WTC11 (cell line): ENCODE results near the gene SETD1B. TPM values are rescaled to one million over a fixed set of nuclear protein-coding genes. Genes with fewer than 3 reads are reported as not detected.
A peak's percentile ranks its signal among the peaks of the same experiment; 100 is the strongest.

Experiments
- ATAC-seq: fragments of 200-7000 bp; cut with Tn5 transposase; 2 replicates; pipeline ENCODE4 v1.10.0; 2021; ENCODE audit warnings: mild to moderate bottlenecking, moderate library complexity
- CTCF ChIA-PET: fragments of 300-600 bp; sonication (Branson Sonifier 250); formaldehyde crosslinking; loops from one replicate; lab custom pipeline; 2021; ENCODE audit warnings: antibody characterized with exemption; lab: Charles Lee
- POLR2A ChIA-PET: fragments of 350-600 bp; sonication (Branson Sonifier 250); formaldehyde crosslinking; loops from one replicate; lab custom pipeline; 2021; ENCODE audit warnings: antibody characterized with exemption; lab: Charles Lee
- DNase-seq: peaks from one replicate; pipeline ENCODE4 v3.0.0; 2021; ENCODE audit warnings: low spot score
- H3K27ac Mint-ChIP-seq: 2 replicates; pipeline ENCODE4 v1.8.0; 2021; ENCODE audit warnings: mixed read lengths
- H3K27me3 Mint-ChIP-seq: 2 replicates; pipeline ENCODE4 v1.8.0; 2021; ENCODE audit warnings: low read depth, mild to moderate bottlenecking, moderate library complexity, mixed read lengths
- H3K36me3 Mint-ChIP-seq: 2 replicates; pipeline ENCODE4 v1.8.0; 2021; ENCODE audit warnings: mixed read lengths
- H3K4me1 Mint-ChIP-seq: 2 replicates; pipeline ENCODE4 v1.8.0; 2022; ENCODE audit warnings: mixed read lengths
- H3K4me3 Mint-ChIP-seq: 2 replicates; pipeline ENCODE4 v1.8.0; 2021; ENCODE audit warnings: mild to moderate bottlenecking, moderate library complexity, mixed read lengths
- H3K9me3 Mint-ChIP-seq: 2 replicates; pipeline ENCODE4 v1.8.0; 2021; ENCODE audit warnings: mixed read lengths
- AR ChIP-seq: fragments of 250-450 bp; sonication (Bioruptor Pico); IDR thresholded peaks from 2 replicates; pipeline ENCODE4 v1.9.0; 2021; ENCODE audit warnings: mild to moderate bottlenecking
- CBFB ChIP-seq: sonication (generic); formaldehyde crosslinking; IDR thresholded peaks from 2 replicates; pipeline ENCODE4 v1.8.1; 2022; ENCODE audit warnings: mild to moderate bottlenecking, low read depth, missing genetic modification reagents
- E2F5 ChIP-seq: sonication (generic); formaldehyde crosslinking; IDR thresholded peaks from 2 replicates; pipeline ENCODE4 v1.8.1; 2022; ENCODE audit warnings: mild to moderate bottlenecking, moderate library complexity, missing genetic modification reagents
- FOXK1 ChIP-seq: sonication (generic); formaldehyde crosslinking; IDR thresholded peaks from 2 replicates; pipeline ENCODE4 v1.8.0; 2022; ENCODE audit warnings: mild to moderate bottlenecking, moderate library complexity, missing genetic modification reagents
- GTF2I ChIP-seq: fragments of 250-450 bp; sonication (Bioruptor Pico); conservative IDR thresholded peaks from 2 replicates; pipeline ENCODE4 v1.4.0; 2021; ENCODE audit warnings: mild to moderate bottlenecking
- IRF2 ChIP-seq: sonication (generic); formaldehyde crosslinking; IDR thresholded peaks from 2 replicates; pipeline ENCODE4 v1.8.0; 2022; ENCODE audit warnings: low read depth, missing genetic modification reagents, borderline replicate concordance
- NFE2L1 ChIP-seq: sonication (generic); formaldehyde crosslinking; IDR thresholded peaks from 2 replicates; pipeline ENCODE4 v1.8.1; 2023; ENCODE audit warnings: missing genetic modification reagents
- NFYB ChIP-seq: sonication (generic); formaldehyde crosslinking; conservative IDR thresholded peaks from 2 replicates; pipeline ENCODE4 v1.8.0; 2022; ENCODE audit warnings: low read depth, missing genetic modification reagents
- NR1H2 ChIP-seq: sonication (generic); formaldehyde crosslinking; IDR thresholded peaks from 2 replicates; pipeline ENCODE4 v1.9.0; 2021; ENCODE audit warnings: mild to moderate bottlenecking, moderate library complexity, missing genetic modification reagents
- NR2C2 ChIP-seq: sonication (generic); formaldehyde crosslinking; IDR thresholded peaks from 2 replicates; pipeline ENCODE4 v1.8.0; 2022; ENCODE audit warnings: mild to moderate bottlenecking, missing genetic modification reagents
- RORB ChIP-seq: fragments of 250-450 bp; sonication (Bioruptor Pico); IDR thresholded peaks from 2 replicates; pipeline ENCODE4 v1.9.0; 2021; ENCODE audit warnings: mild to moderate bottlenecking
- TEAD1 ChIP-seq: sonication (generic); formaldehyde crosslinking; IDR thresholded peaks from 2 replicates; pipeline ENCODE4 v1.8.0; 2022; ENCODE audit warnings: mild to moderate bottlenecking, missing genetic modification reagents
- TP53 ChIP-seq: sonication (generic); formaldehyde crosslinking; IDR thresholded peaks from 2 replicates; pipeline ENCODE4 v1.8.1; 2023; ENCODE audit warnings: mild to moderate bottlenecking, missing genetic modification reagents
- ZNF263 ChIP-seq: sonication (generic); formaldehyde crosslinking; IDR thresholded peaks from 2 replicates; pipeline ENCODE4 v1.8.1; 2022; ENCODE audit warnings: low read depth, mild to moderate bottlenecking, moderate library complexity, missing genetic modification reagents
- ZNF396 ChIP-seq: fragments of 250-450 bp; sonication (Bioruptor Pico); IDR thresholded peaks from 2 replicates; pipeline ENCODE4 v1.8.0; 2021; ENCODE audit warnings: mild to moderate bottlenecking, moderate library complexity, borderline replicate concordance
- ZNF416 ChIP-seq: fragments of 250-450 bp; sonication (Bioruptor Pico); IDR thresholded peaks from 2 replicates; pipeline ENCODE4 v1.9.0; 2021; ENCODE audit warnings: mild to moderate bottlenecking, inconsistent platforms
- ZNF423 ChIP-seq: fragments of 250-450 bp; sonication (Bioruptor Pico); IDR thresholded peaks from 2 replicates; pipeline ENCODE4 v2.1.2; 2022; ENCODE audit warnings: mild to moderate bottlenecking, moderate library complexity
- ZNF512 ChIP-seq: sonication (generic); formaldehyde crosslinking; IDR thresholded peaks from 2 replicates; pipeline ENCODE4 v1.8.1; 2022; ENCODE audit warnings: missing genetic modification reagents, borderline replicate concordance
- ZSCAN18 ChIP-seq: fragments of 250-450 bp; sonication (Bioruptor Pico); IDR thresholded peaks from 2 replicates; pipeline ENCODE4 v2.1.2; 2022; ENCODE audit warnings: mild to moderate bottlenecking, moderate library complexity
- total RNA-seq: library from RNA; stranded (reverse); gene quantifications from 3 replicates; pipeline ENCODE4 v1.2.3, GENCODE V29; 2021
- TF ChIP-seq, protein P1 (sequence below): sonication (generic); formaldehyde crosslinking; IDR thresholded peaks from 2 replicates; pipeline ENCODE4 v1.8.1; 2022; ENCODE audit warnings: low read depth, missing genetic modification reagents, borderline replicate concordance
- TF ChIP-seq, protein P2 (sequence below): sonication (generic); formaldehyde crosslinking; IDR thresholded peaks from 2 replicates; pipeline ENCODE4 v1.8.0; 2022; ENCODE audit warnings: mild to moderate bottlenecking, missing genetic modification reagents
- TF ChIP-seq, protein P3 (sequence below): sonication (generic); formaldehyde crosslinking; IDR thresholded peaks from 2 replicates; pipeline ENCODE4 v1.8.1; 2022; ENCODE audit warnings: mild to moderate bottlenecking, missing genetic modification reagents, moderate library complexity, borderline replicate concordance

SETD1B gene
- total RNA-seq, 1 experiment from 2014 or later = 19.5 TPM

DNA sequence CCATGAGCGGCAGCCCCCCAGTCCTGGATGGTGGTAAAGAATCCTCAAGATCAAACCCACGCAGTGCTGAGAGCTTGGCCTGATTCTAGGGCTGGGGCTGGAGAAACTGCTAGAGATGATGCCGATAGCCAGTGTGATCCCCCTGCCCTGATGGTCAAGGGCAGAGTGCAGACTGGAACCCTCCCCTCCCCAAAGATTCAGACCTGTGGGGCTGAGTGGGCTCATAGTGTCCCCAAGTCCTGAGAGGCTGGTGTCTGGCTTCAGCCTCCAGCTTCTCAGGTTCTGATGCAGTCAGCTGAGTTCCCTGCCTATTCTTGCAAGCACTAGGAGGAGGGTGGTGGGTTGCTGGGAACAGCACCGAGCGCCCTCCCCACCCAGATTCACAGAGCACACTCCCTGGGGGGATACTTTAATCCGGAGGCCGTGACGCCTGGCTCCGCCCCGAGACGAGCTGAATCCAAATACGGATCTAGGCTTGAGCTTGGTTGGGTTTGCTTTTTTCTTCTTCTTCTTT, 22.3 kb upstream of the SETD1B start:
- DNase-seq (no peak), ATAC-seq (peak; percentile 16; the same call in 1 of the 2 replicates)
- Mint-ChIP-seq H3K36me3 (peaks cover 11% of the 10 kb centered on the region), H3K4me1 (peaks cover 14% of the 10 kb centered on the region), H3K27ac (peak overlapping the region; percentile 50; the same call in 1 of the 2 replicates), H3K9me3 (no peaks in the 10 kb centered on the region), H3K27me3 (no peaks in the 10 kb centered on the region; the same call in 1 of the 2 replicates), H3K4me3 (no peak overlapping the region)
- ChIA-PET CTCF (interaction anchor here (0.6 to 15.3 kb wide), 6 partner anchors 9 to 109 kb away, joined by 3 to 227 read pairs (median 4); partner anchors contain the start of genes RHOF and TMEM120B), POLR2A (interaction anchor here (1.0 kb wide), 1 partner anchor 12 kb away, joined by 7 read pairs; the partner anchor contains the start of gene RHOF)
- no peak for TF ChIP-seq RORB
- no peak for TF ChIP-seq ZSCAN18 (CRISPR knock-in tag)
- TF ChIP-seq ZNF396 = no peak
- TF ChIP-seq NR2C2 (CRISPR knock-in tag) = no peak
- TF ChIP-seq, protein P1, sequence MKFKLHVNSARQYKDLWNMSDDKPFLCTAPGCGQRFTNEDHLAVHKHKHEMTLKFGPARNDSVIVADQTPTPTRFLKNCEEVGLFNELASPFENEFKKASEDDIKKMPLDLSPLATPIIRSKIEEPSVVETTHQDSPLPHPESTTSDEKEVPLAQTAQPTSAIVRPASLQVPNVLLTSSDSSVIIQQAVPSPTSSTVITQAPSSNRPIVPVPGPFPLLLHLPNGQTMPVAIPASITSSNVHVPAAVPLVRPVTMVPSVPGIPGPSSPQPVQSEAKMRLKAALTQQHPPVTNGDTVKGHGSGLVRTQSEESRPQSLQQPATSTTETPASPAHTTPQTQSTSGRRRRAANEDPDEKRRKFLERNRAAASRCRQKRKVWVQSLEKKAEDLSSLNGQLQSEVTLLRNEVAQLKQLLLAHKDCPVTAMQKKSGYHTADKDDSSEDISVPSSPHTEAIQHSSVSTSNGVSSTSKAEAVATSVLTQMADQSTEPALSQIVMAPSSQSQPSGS = no peak
- no peak for TF ChIP-seq IRF2
- TF ChIP-seq E2F5 (CRISPR knock-in tag) = no peak
- no peak for TF ChIP-seq ZNF423 (CRISPR knock-in tag)
- TF ChIP-seq TP53 (CRISPR knock-in tag) = no peak
- TF ChIP-seq FOXK1 (CRISPR knock-in tag) = no peak
- TF ChIP-seq CBFB (CRISPR knock-in tag) = no peak
- TF ChIP-seq NR1H2 (CRISPR knock-in tag) = no peak

DNA sequence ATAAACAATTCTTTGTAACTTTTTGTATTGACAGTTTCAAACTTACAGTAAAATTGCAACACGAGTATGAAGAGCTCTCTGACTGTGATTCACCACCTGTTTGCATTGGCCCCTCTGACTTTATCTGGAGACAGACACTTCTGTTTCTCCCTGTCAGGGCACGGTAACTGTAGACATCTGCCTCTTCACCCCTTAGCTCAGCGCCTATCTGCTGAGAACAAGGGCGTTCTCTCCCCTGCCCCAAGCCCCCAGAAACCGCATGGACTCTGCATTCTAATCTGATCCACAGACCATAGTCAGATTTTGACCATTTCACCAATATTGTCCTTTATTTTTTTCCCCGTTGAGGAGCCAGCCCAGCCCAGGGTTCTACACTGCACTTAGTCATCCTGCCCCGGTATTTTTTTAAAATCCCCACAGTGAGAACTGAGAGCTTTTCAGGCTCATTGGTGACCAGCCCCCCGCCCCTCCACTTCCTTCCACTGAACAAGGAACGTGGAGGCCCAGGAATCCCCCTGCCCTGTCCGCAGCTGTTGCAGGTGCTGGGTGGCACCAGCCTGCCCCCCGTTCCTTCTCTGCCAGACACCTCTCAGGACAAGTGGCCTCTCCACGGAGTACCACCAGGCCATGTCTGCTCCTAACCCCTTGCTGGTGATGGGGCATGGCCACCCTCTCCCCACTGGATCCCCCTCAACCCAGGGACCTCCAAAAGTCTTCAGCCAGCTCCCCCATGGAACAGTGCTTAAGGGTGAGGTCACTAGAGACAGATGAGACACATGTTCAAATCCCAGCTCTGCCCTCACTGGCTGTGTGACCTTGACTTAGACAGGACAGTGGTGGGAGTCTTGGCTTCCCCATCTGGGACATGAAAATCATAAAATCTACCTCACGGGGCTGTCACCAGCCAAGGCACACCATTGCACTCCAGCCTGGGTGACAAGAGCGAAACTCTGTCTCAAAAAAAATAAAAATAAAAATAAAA, 21.5 kb upstream of the SETD1B start:
- ChIA-PET POLR2A (interaction anchor here (0.6 to 1.4 kb wide), 3 partner anchors 8 to 106 kb away, joined by 3 to 7 read pairs (median 3); partner anchors contain the start of genes PSMD9 and RHOF), CTCF (interaction anchor here (0.6 to 15.3 kb wide), 7 partner anchors 9 to 432 kb away, joined by 3 to 227 read pairs (median 3); partner anchors contain the start of genes RHOF and TMEM120B)
- DNase-seq = no peak
- TF ChIP-seq NFYB (CRISPR knock-in tag) (no peak), NR2C2 (CRISPR knock-in tag) (no peak), TEAD1 (CRISPR knock-in tag) (no peak), NFE2L1 (CRISPR knock-in tag) (no peak), ZNF263 (no peak), ZNF416 (CRISPR knock-in tag) (no peak), AR (CRISPR knock-in tag) (no peak), GTF2I (CRISPR knock-in tag) (no peak), ZNF512 (CRISPR knock-in tag) (no peak)
- TF ChIP-seq, protein P2, sequence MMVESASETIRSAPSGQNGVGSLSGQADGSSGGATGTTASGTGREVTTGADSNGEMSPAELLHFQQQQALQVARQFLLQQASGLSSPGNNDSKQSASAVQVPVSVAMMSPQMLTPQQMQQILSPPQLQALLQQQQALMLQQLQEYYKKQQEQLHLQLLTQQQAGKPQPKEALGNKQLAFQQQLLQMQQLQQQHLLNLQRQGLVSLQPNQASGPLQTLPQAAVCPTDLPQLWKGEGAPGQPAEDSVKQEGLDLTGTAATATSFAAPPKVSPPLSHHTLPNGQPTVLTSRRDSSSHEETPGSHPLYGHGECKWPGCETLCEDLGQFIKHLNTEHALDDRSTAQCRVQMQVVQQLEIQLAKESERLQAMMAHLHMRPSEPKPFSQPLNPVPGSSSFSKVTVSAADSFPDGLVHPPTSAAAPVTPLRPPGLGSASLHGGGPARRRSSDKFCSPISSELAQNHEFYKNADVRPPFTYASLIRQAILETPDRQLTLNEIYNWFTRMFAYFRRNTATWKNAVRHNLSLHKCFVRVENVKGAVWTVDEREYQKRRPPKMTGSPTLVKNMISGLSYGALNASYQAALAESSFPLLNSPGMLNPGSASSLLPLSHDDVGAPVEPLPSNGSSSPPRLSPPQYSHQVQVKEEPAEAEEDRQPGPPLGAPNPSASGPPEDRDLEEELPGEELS (CRISPR knock-in tag) = no peak
- TF ChIP-seq, protein P3, sequence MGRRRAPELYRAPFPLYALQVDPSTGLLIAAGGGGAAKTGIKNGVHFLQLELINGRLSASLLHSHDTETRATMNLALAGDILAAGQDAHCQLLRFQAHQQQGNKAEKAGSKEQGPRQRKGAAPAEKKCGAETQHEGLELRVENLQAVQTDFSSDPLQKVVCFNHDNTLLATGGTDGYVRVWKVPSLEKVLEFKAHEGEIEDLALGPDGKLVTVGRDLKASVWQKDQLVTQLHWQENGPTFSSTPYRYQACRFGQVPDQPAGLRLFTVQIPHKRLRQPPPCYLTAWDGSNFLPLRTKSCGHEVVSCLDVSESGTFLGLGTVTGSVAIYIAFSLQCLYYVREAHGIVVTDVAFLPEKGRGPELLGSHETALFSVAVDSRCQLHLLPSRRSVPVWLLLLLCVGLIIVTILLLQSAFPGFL (CRISPR knock-in tag) = no peak

More for the DNA sequence above, 21.5 kb upstream of the SETD1B start:
- Mint-ChIP-seq H3K36me3 (peaks cover 11% of the 10 kb centered on the region), H3K4me1 (peaks cover 14% of the 10 kb centered on the region), H3K4me3 (no peak overlapping the region), H3K27me3 (no peaks in the 10 kb centered on the region; the same call in 1 of the 2 replicates), H3K27ac (peak overlapping the region; percentile 50; the same call in 1 of the 2 replicates), H3K9me3 (no peaks in the 10 kb centered on the region)
- no peak; the same call in 1 of the 2 replicates for ATAC-seq
